Peyer's patch (tissue), 4 donors: Measurements from ENCODE around the gene EDA.

Source experiments
- CTCF ChIP-seq, 6 experiments: fragments of 450-650 bp in 4 of 6; fragments of 200-600 bp in 2 of 6; sonication (generic) in 1 of 6; IDR thresholded peaks; one replicate each; pipeline ENCODE4 v1.5.1; 2017 to 2019; ENCODE audit warnings: antibody characterized with exemption in 6 of 6, mild to moderate bottlenecking in 3 of 6, moderate library complexity in 1 of 6
- POLR2A ChIP-seq, 2 donors: fragments of 450-650 bp; IDR thresholded peaks; one replicate each; pipeline ENCODE4 v1.5.1; 2017; ENCODE audit warnings: antibody characterized with exemption in 2 of 2, mild to moderate bottlenecking in 2 of 2, moderate library complexity in 2 of 2

- no peak for TF ChIP-seq CTCF (IDR thresholded peaks at IDR 0.05)
- TF ChIP-seq POLR2A (IDR thresholded peaks at IDR 0.05): no peak
Observed at GRCh38 chrX:69674891-69675290, 59.0 kb downstream of the EDA start.
